GM10266 (cell line): ENCODE results near the gene CDC14A.
A peak's percentile ranks its signal among the peaks of the same experiment; 100 is the strongest.

Experiments
- DNase-seq: peaks from one replicate; pipeline ENCODE4 v3.0.0; 2012; ENCODE audit errors: extremely low spot score
- TF ChIP-seq, protein P1 (sequence below): IDR thresholded peaks from 2 replicates; pipeline ENCODE4 v1.5.1; 2012; ENCODE audit warnings: mild to moderate bottlenecking, low read depth; ENCODE audit not compliant: control insufficient read depth, insufficient read depth; ENCODE audit errors: missing control alignments

CDC14A gene

GRCh38 chr1:100441146-100441545, 88.8 kb downstream of the CDC14A start:
- TF ChIP-seq, protein P1, sequence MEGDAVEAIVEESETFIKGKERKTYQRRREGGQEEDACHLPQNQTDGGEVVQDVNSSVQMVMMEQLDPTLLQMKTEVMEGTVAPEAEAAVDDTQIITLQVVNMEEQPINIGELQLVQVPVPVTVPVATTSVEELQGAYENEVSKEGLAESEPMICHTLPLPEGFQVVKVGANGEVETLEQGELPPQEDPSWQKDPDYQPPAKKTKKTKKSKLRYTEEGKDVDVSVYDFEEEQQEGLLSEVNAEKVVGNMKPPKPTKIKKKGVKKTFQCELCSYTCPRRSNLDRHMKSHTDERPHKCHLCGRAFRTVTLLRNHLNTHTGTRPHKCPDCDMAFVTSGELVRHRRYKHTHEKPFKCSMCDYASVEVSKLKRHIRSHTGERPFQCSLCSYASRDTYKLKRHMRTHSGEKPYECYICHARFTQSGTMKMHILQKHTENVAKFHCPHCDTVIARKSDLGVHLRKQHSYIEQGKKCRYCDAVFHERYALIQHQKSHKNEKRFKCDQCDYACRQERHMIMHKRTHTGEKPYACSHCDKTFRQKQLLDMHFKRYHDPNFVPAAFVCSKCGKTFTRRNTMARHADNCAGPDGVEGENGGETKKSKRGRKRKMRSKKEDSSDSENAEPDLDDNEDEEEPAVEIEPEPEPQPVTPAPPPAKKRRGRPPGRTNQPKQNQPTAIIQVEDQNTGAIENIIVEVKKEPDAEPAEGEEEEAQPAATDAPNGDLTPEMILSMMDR: no peak
- DNase-seq: no peak

DNA sequence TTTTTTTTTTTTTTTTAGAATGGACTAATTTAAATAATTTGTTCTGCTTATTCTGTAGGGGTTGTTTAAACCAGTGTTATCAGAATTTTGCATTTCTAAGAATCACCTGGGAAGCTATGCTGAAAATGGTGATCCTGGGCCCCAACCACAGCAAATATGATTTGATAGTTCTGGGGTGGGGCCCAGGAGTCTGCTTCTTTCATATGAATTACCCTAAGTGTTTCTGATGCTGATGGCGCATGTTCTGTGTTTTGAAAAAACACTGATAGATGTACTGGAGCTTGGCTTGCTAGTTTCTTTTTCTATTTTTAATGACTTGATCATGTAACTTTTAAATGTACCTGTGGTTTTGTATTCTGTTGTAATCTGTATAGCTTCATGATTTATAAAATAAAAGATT, 89.3 kb downstream of the CDC14A start:
- TF ChIP-seq, protein P1: no peak
- no peak for DNase-seq

DNA sequence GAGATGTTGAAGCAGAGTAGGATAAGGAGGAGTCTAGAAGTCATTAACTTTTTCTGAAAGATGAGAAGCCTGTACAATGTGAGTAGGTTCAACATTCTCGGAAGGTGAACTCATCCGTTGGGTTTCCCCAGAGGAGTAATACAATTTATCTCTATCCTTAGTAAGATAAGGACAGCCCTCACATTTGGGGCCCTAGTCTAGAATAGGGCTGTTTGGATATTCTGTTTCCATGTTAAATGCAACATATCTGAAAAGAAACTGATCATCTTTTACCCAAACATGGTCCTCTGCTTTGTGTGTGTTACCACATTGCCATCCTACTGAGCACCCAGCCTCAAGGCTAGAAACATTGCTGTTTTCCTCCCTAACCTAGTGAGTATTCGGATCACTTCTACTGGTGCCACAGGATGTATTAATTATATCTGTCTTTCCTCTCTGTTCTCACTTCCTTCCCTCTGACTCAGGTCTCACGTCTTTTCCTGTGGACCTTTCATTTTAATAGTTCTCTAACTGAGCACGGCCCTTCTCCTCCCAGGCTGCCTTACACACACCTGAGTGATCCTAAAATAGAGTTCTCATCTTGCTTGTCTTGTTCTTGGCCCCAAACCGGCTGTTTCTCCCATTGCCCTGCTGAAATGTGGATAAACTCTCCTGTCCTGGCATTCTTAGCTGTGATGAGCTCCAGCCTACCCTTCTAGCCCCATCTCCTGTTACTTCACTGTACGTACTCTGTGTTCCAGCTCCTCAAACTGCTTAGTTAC, 91.7 kb downstream of the CDC14A start:
- peak; percentile 7 for DNase-seq
- TF ChIP-seq, protein P1: no peak

DNA sequence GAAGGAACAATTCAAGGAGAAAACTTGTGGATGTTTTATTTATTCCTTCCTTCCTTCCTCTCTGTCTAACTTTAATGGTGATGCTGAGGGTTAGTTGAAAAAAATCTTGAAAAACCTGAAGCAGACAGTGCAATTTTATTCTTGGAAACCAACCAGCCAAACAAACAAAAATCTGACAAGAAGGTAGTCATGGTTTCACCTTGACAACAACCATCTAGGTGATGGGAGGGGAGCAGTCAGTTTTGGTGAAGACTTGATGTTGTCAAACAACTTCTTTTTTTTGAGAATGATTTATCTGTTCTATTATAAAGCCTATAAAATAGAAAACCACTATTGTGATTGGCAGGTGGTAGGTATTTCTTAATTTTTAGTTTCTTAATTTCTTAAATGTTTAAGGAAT, 93.3 kb downstream of the CDC14A start:
- no peak for DNase-seq
- TF ChIP-seq, protein P1: no peak

GRCh38 chr1:100448366-100448765, 96.1 kb downstream of the CDC14A start:
- TF ChIP-seq, protein P1: no peak
- no peak for DNase-seq

DNA sequence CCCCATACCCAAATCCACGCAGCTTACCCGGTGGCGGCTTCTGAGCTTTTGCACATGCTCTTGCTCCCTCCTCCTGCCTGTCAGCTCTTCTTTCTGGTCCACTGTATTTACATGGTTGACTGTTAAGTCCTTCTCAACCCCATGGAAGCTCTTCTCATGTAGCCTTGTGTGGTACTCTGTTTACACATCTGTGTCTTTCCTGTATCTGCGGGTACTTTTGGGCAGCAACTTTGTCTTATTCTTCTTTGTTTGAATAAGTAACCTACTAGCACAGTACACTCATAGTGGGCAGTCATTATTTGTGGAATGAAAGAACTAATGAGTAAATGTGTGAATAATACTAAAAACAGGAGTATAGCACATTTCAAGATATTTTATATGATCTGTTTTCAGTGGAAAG, 97.2 kb downstream of the CDC14A start:
- no peak for DNase-seq
- TF ChIP-seq, protein P1: no peak

DNA sequence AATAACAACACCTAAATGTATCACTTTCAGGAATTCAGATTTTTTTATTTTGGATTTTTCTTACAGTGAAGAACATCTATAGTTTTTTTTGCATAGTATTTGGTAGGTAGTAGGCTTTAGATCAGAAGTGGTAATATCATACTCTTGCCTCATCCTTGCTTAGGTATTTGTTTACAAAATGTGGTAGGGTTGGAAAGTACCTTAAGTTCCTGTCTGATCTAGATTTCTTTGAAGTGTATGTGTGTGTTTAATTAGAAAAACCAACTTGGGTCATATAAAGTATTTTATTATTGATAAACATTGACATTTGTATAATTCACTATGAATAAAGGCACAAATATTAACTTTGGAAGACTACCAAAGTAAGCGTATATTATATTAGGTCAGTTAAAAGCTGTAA, 100.3 kb downstream of the CDC14A start:
- TF ChIP-seq, protein P1: no peak
- peak; percentile 28 for DNase-seq
